Measurements from ENCODE around the gene SORCS2. TPM values are rescaled to one million over a fixed set of nuclear protein-coding genes. Genes with fewer than 3 reads are reported as not detected.

Gene SORCS2
- total and polyA plus RNA-seq, 8 donors, result 4.6 to 9.7 (median 7.2) TPM

- Histone ChIP-seq H3K9me3 (no peaks in the 10 kb centered on the region), H3K4me3 (no peak overlapping the region), H3K36me3 (no peaks in the 10 kb centered on the region), H3K4me1 (no peaks in the 10 kb centered on the region), H3K27me3 (peaks cover 0 to 24% of the 10 kb centered on the region in 2 donors), H3K27ac (no peak overlapping the region)
- intact Hi-C loops (cut with DNase I), result no loop called here
- ATAC-seq (no peak), DNase-seq (peak in 1 of 4 donors; percentile 42)
- TF ChIP-seq, protein P1, sequence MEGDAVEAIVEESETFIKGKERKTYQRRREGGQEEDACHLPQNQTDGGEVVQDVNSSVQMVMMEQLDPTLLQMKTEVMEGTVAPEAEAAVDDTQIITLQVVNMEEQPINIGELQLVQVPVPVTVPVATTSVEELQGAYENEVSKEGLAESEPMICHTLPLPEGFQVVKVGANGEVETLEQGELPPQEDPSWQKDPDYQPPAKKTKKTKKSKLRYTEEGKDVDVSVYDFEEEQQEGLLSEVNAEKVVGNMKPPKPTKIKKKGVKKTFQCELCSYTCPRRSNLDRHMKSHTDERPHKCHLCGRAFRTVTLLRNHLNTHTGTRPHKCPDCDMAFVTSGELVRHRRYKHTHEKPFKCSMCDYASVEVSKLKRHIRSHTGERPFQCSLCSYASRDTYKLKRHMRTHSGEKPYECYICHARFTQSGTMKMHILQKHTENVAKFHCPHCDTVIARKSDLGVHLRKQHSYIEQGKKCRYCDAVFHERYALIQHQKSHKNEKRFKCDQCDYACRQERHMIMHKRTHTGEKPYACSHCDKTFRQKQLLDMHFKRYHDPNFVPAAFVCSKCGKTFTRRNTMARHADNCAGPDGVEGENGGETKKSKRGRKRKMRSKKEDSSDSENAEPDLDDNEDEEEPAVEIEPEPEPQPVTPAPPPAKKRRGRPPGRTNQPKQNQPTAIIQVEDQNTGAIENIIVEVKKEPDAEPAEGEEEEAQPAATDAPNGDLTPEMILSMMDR (IDR thresholded peaks at IDR 0.05), result no peak
These were observed 280.2 kb downstream of the SORCS2 start for GRCh38 chr4:7472442-7473013.

DNA sequence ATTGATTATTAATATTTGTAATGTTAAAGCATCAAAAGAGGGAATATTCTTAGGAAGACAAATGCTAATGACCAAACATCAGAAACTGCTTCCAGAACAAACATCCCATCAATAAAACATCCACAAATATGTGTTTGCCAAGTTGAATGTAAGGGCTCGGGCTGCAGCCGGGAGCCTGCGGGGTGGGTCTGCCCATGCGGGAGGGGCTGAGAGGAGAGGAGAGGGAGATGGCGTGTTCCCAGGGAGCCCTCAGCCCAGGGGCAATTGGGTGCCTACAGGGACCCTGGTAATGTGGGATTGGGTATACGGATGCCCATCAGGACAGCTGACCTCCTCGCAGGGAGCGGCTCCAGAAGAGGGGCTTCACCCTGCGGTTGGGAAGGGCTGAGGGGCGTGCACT, 280.7 kb downstream of the SORCS2 start:
- TF ChIP-seq, protein P1 (IDR thresholded peaks at IDR 0.05), result no peak
- intact Hi-C loops (cut with DNase I), result no loop called here
- Histone ChIP-seq H3K27me3 (peaks cover 0 to 24% of the 10 kb centered on the region in 2 donors), H3K36me3 (no peaks in the 10 kb centered on the region), H3K9me3 (no peaks in the 10 kb centered on the region), H3K4me1 (no peaks in the 10 kb centered on the region), H3K4me3 (no peak overlapping the region), H3K27ac (no peak overlapping the region)
- DNase-seq (peak in 1 of 4 donors; percentile 57), ATAC-seq (no peak)

DNA sequence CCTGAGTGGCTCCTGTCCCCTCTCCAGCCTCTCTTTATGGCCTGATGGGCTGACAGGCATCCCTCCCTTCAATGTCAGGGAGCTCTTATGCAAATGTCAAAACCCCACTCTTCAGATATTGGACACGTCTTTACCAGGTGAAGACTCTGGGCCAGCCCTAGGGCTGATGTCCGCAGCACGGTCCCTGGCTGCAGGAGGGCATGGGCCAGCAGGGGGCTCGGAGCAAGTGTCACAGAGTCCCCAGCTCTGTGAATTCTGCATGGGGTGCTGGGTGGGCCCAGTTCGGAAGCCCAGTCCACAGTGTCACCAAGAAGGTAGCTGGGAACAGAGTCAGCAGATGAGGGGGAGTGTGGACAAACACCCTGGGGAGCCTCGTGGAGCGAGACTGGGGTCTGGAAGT, 282.0 kb downstream of the SORCS2 start:
- Histone ChIP-seq H3K9me3 (no peaks in the 10 kb centered on the region), H3K27ac (no peak overlapping the region), H3K36me3 (no peaks in the 10 kb centered on the region), H3K4me1 (no peaks in the 10 kb centered on the region), H3K27me3 (peaks cover 0 to 24% of the 10 kb centered on the region in 2 donors), H3K4me3 (no peak overlapping the region)
- TF ChIP-seq, protein P1 (IDR thresholded peaks at IDR 0.05), result no peak
- intact Hi-C loops (cut with DNase I), result no loop called here
- ATAC-seq, result no peak
- DNase-seq, result no peak

DNA sequence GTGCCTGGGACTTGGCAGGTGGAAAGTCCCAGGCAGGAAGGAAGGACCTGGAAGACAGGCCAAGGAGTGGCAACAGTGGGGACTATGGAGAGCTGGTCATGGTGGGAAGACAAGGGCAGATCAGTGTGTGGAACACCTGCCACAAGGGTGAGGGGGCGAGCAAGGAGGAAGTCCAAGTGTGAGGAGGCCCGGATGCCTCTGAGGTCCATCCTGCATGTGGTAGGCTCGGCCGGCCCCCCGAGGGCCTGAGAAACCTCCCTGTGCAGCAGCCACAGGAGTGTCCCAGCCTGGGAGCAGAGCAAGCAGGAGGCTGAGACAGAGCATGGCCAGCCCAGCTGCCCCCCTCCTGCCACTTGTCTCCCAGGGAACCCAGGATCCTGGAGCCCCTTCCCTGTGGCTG, 282.9 kb downstream of the SORCS2 start:
- H3K4me1 ChIP-seq, result no peaks in the 10 kb centered on the region
- peaks cover 0 to 24% of the 10 kb centered on the region in 2 donors for H3K27me3 ChIP-seq
- ATAC-seq, result no peak
- intact Hi-C loops (cut with DNase I), result no loop called here
- H3K9me3 ChIP-seq, result no peaks in the 10 kb centered on the region
- H3K27ac ChIP-seq, result no peak overlapping the region
- no peak overlapping the region for H3K4me3 ChIP-seq
- peak in 1 of 4 donors; percentile 65 for DNase-seq
- H3K36me3 ChIP-seq, result no peaks in the 10 kb centered on the region
- TF ChIP-seq, protein P1 (IDR thresholded peaks at IDR 0.05), result no peak

- Histone ChIP-seq H3K4me1 (no peaks in the 10 kb centered on the region), H3K36me3 (no peaks in the 10 kb centered on the region), H3K4me3 (no peak overlapping the region), H3K27me3 (peaks cover 0 to 18% of the 10 kb centered on the region in 2 donors), H3K9me3 (no peaks in the 10 kb centered on the region), H3K27ac (no peak overlapping the region)
- peak in 1 of 4 donors; percentile 39 for DNase-seq
- intact Hi-C loops (cut with DNase I), result no loop called here
- TF ChIP-seq, protein P1 (IDR thresholded peaks at IDR 0.05), result no peak
- no peak for ATAC-seq
These were observed 284.5 kb downstream of the SORCS2 start for GRCh38 chr4:7476820-7477219.

Data from left lung (tissue), 10 donors.